H1 (cell line): ENCODE measurements around the gene TLE4. TPM values are rescaled to one million over a fixed set of nuclear protein-coding genes. Genes with fewer than 3 reads are reported as not detected.

ENCODE experiments used
- CHD1 ChIP-seq: IDR thresholded peaks from 2 replicates; pipeline ENCODE4 v1.6.1; 2012; ENCODE audit warnings: low read depth, low read length, improper control_type of control experiment
- CREB1 ChIP-seq: IDR thresholded peaks from 2 replicates; pipeline ENCODE4 v1.6.1; 2012; ENCODE audit warnings: inconsistent platforms
- FOSL1 ChIP-seq: IDR thresholded peaks from 2 replicates; pipeline ENCODE4 v1.6.1; 2011; ENCODE audit warnings: mild to moderate bottlenecking, low read depth, low read length, moderate library complexity; ENCODE audit not compliant: insufficient read depth
- KDM5A ChIP-seq: fragments of 200-600 bp; IDR thresholded peaks from 2 replicates; pipeline ENCODE4 v1.7.1; 2012; ENCODE audit warnings: mild to moderate bottlenecking, low read length, inconsistent platforms, mixed read lengths
- RBBP5 ChIP-seq: IDR thresholded peaks from 2 replicates; pipeline ENCODE4 v1.7.1; 2012; ENCODE audit warnings: low read depth, mild to moderate bottlenecking, inconsistent platforms, low read length, moderate library complexity, borderline replicate concordance
- SIN3A ChIP-seq, 2 experiments: IDR thresholded peaks in 1 of 2; conservative IDR thresholded peaks in 1 of 2; 2 replicates each; pipeline ENCODE4 v1.6.1; 2011 to 2012; ENCODE audit warnings: low read length in 2 of 2, improper control_type of control experiment in 1 of 2, low read depth in 1 of 2, mild to moderate bottlenecking in 1 of 2
- SP4 ChIP-seq: IDR thresholded peaks from 2 replicates; pipeline ENCODE4 v1.6.1; 2012; ENCODE audit warnings: low read length, inconsistent platforms
- TAF7 ChIP-seq: optimal IDR thresholded peaks from 2 replicates; pipeline ENCODE3; 2011; ENCODE audit warnings: low read depth, mild to moderate bottlenecking, inconsistent platforms, low read length, moderate library complexity, borderline replicate concordance
- polyA plus RNA-seq, 7 experiments: library from polyadenylated mRNA; depleted of rRNA in 3 of 7; stranded (reverse) in 5 of 7; unstranded in 2 of 7; fragments of >200 nt in 5 of 7; fragments of 200-250 nt in 2 of 7; gene quantifications; 1 replicate in 5 of 7; 2 replicates in 1 of 7; 4 replicates in 1 of 7; pipeline versions ENCODE4 v1.2.1 to v1.2.3, GENCODE V29; 2011 to 2013; ENCODE audit warnings: missing spikeins in 2 of 7, mixed read lengths in 2 of 7
- total RNA-seq: library from RNA; stranded (reverse); fragmentation: NEBNext Ultra II Directional; extraction: Animal tissue kit (Norgen Biotek cat#: 25700); gene quantifications from 2 replicates; pipeline ENCODE4 v1.2.1, GENCODE V29; 2021
- TF ChIP-seq, protein P1 (sequence below): fragments of 300-600 bp; sonication (generic); IDR thresholded peaks from 2 replicates; pipeline ENCODE4 v1.7.1; 2012; ENCODE audit warnings: low read length, moderate library complexity, mild to moderate bottlenecking, inconsistent platforms; ENCODE audit not compliant: insufficient replicate concordance

Gene TLE4
- total and polyA plus RNA-seq, 2 of the 8 experiments (the other 6 are each of a cell fraction or from before 2014, with no cell fraction given): 32.4 to 36.9 TPM

DNA sequence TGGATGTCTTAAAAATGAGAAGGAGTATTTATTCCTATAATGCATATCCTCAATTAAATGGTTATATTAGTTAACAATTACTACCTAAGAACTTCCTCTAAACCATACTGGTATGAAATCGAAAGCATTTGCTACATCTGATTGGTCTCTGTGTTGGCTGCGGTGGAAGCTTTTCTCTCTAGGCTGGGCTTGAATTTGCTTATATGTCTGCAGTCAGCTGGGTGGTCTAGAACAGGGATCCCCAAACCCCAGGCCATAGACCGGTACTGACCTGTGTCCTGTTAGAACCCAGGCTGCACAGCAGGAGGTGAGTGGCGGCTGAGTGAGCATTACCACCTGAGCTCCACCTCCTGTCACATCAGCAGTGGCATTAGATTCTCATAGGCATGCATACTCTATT is 112.3 kb downstream of the TLE4 start (continued):
- TF ChIP-seq, protein P1, sequence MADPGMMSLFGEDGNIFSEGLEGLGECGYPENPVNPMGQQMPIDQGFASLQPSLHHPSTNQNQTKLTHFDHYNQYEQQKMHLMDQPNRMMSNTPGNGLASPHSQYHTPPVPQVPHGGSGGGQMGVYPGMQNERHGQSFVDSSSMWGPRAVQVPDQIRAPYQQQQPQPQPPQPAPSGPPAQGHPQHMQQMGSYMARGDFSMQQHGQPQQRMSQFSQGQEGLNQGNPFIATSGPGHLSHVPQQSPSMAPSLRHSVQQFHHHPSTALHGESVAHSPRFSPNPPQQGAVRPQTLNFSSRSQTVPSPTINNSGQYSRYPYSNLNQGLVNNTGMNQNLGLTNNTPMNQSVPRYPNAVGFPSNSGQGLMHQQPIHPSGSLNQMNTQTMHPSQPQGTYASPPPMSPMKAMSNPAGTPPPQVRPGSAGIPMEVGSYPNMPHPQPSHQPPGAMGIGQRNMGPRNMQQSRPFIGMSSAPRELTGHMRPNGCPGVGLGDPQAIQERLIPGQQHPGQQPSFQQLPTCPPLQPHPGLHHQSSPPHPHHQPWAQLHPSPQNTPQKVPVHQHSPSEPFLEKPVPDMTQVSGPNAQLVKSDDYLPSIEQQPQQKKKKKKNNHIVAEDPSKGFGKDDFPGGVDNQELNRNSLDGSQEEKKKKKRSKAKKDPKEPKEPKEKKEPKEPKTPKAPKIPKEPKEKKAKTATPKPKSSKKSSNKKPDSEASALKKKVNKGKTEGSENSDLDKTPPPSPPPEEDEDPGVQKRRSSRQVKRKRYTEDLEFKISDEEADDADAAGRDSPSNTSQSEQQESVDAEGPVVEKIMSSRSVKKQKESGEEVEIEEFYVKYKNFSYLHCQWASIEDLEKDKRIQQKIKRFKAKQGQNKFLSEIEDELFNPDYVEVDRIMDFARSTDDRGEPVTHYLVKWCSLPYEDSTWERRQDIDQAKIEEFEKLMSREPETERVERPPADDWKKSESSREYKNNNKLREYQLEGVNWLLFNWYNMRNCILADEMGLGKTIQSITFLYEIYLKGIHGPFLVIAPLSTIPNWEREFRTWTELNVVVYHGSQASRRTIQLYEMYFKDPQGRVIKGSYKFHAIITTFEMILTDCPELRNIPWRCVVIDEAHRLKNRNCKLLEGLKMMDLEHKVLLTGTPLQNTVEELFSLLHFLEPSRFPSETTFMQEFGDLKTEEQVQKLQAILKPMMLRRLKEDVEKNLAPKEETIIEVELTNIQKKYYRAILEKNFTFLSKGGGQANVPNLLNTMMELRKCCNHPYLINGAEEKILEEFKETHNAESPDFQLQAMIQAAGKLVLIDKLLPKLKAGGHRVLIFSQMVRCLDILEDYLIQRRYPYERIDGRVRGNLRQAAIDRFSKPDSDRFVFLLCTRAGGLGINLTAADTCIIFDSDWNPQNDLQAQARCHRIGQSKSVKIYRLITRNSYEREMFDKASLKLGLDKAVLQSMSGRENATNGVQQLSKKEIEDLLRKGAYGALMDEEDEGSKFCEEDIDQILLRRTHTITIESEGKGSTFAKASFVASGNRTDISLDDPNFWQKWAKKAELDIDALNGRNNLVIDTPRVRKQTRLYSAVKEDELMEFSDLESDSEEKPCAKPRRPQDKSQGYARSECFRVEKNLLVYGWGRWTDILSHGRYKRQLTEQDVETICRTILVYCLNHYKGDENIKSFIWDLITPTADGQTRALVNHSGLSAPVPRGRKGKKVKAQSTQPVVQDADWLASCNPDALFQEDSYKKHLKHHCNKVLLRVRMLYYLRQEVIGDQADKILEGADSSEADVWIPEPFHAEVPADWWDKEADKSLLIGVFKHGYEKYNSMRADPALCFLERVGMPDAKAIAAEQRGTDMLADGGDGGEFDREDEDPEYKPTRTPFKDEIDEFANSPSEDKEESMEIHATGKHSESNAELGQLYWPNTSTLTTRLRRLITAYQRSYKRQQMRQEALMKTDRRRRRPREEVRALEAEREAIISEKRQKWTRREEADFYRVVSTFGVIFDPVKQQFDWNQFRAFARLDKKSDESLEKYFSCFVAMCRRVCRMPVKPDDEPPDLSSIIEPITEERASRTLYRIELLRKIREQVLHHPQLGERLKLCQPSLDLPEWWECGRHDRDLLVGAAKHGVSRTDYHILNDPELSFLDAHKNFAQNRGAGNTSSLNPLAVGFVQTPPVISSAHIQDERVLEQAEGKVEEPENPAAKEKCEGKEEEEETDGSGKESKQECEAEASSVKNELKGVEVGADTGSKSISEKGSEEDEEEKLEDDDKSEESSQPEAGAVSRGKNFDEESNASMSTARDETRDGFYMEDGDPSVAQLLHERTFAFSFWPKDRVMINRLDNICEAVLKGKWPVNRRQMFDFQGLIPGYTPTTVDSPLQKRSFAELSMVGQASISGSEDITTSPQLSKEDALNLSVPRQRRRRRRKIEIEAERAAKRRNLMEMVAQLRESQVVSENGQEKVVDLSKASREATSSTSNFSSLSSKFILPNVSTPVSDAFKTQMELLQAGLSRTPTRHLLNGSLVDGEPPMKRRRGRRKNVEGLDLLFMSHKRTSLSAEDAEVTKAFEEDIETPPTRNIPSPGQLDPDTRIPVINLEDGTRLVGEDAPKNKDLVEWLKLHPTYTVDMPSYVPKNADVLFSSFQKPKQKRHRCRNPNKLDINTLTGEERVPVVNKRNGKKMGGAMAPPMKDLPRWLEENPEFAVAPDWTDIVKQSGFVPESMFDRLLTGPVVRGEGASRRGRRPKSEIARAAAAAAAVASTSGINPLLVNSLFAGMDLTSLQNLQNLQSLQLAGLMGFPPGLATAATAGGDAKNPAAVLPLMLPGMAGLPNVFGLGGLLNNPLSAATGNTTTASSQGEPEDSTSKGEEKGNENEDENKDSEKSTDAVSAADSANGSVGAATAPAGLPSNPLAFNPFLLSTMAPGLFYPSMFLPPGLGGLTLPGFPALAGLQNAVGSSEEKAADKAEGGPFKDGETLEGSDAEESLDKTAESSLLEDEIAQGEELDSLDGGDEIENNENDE: no peak
- TF ChIP-seq KDM5A (no peak), SP4 (no peak), FOSL1 (no peak), RBBP5 (no peak), CHD1 (no peak), SIN3A (conservative IDR thresholded peaks at IDR 0.05 in 1 of 2, IDR thresholded peaks at IDR 0.05 in 1 of 2; ENCODE audit: low read depth in 1 of 2, low read length in 2 of 2) (no peak), TAF7 (no peak), CREB1 (no peak)
